Measurements from ENCODE around the gene FFAR1.

Gene FFAR1

DNA sequence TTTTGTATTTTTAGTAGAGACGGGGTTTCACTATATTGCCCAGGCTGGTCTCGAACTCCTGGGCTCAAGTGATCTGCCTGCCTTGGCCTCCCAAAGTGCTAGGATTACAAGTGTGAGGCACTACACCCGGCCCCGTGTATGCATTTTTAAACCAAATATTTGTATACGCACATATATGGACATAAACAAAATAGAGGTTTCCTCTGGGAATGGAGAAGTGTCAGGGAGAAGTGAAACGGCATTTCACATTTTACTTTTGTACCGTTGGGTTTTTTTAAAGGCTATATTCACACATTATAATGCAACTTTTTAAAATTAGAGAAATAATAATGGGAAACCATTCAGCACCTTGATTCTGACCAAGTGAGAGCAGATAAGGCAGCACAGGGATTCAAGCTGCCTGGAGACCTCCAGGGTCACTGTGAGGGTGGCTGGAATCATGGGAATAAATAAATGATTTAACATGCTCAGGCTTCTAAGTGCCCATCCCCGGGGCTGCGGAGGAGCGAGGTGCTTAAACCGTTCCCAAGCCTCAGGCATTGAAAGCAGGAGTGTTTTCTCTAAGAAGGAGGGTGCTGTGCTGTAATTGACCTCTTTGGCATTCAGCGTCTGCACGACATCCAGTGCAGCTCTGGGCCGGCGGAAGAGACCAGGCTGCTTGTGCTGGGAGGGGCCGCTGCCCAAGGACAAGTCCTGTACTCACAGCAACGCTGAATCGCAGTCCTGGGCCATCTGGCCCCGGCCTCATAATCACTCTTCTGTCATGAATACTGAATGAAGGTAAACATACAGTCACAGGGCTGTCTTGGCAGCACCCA lies 47.9 kb downstream of the FFAR1 start:
- DNase-seq: no peak

DNA sequence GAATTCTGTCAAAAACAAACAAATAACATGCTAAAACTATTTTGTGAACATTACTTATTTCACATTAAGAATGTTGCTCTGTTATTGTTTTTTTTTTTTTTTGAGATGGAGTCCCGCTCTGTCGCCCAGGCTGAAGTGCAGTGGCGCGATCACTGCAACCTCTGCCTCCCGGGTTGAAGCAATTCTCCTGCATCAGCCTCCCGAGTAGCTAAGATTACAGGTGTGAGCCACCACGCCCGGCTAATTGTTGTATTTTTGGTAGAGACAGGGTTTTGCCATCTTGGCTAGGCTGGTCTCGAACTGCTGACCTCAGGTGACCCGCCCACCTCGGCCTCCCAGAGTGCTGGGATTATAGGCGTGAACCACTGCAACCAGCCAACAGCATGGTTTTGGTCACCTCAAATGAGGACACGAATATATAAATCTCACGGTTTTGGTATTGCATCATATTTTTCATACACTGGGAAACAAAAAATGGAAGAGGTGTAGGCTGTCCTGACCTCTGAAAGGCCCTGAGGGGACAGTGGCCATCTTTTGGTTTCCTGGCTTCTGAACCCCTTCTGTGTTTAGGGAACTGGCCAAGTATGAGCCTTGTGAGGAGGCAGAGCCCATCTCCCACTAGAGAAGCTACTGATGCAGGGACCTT lies 48.7 kb downstream of the FFAR1 start:
- DNase-seq: no peak

DNA sequence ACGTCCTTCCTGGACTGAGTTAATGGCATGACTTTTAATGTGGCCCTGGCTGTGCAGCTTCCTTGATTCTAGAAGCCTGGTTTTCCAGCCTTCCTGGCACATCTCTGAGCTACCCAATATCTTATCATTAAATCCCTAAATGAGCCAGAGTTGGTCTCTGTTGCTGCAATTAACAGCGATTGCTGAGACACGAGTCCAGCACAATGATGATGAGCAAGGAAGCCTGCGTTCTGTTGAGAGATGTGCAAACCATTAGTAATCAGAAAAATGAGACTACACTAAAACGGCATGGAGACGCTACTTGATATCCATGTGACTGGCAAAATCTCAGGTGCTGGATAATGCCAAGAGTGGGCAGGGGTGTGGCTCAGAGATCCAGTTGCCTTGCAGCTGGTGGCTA lies 49.4 kb downstream of the FFAR1 start:
- DNase-seq: no peak

Data from T1000 (cell line).